Measurements from ENCODE around the gene ATP11A.

The ATP11A gene

GRCh38 chr13:112893570-112894422, 204.0 kb downstream of the ATP11A start:
- no peak for DNase-seq (ENCODE audit: low read depth)

- DNase-seq (ENCODE audit: low read depth), result no peak
Observed at GRCh38 chr13:112894423-112894672, 204.5 kb downstream of the ATP11A start.

DNA sequence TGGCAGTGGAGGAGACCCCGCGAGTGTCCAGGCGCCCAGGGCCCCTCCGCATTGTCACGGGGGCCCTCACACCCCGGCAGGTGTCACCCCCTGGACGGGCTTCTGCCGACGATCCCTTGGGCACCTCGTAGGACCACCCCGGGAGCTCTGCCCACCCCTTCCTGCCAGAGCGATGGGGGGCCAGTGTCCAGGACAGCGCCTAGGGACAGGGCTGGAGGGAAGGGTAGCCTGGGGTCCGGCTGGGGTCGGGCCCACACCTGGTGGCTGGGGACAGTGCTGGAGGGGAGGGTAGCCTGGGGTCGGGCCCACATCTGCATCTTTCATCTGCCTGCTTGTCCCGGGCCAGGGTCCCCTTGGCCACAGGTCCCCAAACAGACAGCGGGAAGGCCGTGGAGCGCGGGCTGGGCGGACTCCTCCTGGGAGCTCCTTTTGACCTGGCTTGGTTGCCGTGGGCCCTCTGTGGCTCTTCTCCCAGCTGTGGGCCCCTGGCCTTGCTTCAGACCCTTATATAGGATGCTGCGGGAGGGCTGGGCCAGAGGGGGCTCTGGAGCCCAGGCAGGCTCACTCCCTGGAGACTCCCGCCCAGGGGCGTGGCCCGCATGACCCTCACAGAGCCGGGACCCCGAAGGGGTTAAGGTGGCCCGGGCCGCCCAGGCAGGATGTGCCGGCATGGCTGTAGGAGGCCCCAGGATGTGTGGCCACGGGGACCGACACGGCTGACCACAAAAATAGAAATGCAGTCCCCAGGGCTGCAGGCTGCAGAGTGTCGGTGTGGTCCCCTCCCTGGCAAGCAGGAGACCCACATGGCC, 205.0 kb downstream of the ATP11A start:
- no peak for DNase-seq (ENCODE audit: low read depth)

GRCh38 chr13:112895521-112896465, 206.0 kb downstream of the ATP11A start:
- no peak for DNase-seq (ENCODE audit: low read depth)

- no peak for DNase-seq (ENCODE audit: low read depth)
Observed at GRCh38 chr13:112896736-112897602, 207.1 kb downstream of the ATP11A start.

DNA sequence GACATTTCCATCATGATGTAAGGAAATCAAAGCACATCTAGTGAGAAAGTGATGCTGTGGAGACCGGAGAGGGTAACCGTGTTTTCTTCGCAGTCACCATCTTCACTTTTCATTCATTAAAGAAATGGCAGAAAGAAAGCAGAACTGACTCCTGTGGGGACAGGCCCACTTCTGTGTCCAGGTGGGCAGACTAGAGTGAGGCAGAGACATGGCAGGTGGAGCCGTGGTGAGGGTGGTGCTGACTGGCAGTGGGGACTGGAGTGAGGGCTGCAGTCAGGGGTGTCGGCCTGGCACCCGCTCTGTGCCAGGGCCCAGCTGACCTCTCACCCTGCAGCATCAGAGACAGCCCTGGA, 207.7 kb downstream of the ATP11A start:
- DNase-seq (ENCODE audit: low read depth), result no peak

DNA sequence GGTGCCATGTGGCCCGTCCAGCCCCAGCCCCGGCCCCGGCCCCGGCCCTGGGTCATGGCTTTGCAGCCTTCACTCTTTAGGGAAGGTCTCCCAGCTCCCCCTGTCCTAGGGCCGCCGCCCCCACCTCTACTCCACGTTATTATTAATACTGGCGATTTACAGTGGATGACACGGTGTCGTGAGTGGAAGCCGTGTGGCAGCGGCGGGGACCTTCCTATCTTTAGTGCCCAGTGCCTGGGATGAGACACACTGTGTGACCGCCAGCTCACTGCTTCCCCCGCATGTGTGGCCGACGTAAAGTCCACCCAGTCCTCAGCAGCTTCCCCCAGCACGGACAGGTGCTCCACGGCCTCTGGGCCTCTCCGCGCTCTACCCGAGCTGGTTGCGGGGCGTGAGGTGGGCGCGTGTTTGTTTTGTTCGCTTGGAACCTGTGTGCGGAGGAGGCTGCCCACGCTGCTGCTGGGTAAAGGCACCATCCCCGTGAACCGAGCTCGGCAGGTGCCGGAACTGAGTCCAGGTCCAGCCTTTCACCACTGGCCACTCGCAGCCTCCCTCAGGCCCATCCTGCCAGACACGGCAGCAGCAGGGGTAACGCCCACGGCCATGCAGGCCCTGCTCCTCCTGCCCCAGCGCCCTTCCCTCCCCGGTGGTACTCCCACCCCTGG, 208.2 kb downstream of the ATP11A start:
- no peak for DNase-seq (ENCODE audit: low read depth)

DNA sequence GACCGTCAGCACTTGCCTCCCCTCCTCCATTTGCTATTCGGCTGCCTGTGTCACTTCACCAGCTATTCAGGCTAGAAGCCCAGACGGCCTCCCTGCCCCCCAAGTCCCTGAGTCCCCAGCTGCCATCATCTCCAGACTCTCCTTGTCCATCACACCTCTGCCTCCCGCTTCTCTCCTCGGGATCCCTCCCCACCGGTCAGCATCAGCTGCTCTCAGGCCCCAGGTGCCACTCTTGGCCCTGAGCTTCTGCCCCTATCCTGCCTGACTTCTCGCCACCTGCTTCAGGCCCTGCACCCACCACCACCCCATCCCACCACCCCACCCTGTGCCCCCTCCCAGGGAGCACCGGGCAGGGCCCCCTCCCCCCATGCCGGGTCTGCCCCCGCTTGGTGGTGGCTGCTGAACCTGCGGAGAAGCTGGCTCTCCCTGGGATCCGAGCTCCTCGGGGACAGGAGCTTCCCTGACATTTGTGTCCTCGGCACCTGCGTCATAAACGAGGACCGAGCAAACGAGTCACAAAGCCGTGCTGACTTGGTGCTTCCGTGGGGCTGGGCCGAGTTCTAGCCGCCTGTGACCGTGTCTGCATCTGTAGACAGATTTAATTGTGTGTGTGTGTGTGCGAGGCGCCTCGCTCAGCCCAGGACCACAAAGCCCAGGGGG, 208.9 kb downstream of the ATP11A start:
- no peak for DNase-seq (ENCODE audit: low read depth)

DNA sequence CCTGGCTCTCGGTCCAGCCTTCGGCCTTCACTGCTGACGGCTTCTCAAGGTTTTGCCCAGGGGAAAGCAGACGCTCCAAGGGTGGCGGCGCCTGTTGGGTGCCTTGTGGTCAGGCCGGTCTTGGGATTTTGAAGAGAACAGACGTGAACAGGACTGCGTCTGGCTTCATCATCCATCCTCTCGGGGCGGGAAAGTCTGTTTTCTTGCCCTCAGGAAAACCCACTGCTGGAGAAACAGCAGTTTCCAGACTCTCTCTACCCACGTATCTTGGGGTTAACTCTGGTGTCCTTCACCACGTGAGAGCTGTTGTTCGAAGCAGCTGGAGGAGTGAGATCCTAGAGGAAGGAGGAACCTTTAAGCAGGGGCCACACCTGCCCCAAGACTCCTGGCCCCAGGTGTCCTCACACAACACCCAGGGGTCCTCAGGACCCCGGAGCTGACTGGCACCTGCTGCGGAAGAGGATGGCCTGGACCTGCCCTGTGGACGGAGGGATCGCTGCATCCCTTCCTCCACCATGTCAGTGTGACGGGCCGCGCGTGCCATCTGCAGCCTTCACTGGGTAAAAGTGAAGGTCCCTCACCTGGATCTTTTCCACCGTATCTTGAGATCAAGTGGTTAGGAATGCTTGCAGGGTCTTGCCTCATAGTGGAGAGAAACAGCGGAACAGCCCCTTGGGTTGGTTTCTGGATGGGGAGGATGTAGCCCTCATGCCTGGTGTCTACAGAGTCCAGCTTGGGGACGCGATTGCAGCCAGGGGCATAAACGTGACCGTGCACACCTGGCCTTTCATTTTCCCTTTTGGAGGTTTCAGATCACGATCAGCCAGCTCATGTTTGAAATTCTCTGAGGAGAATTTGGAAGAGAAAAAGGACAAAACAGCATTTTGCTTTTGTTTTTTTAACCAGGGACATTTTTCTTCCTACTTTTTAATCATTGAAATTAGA, 209.7 kb downstream of the ATP11A start:
- DNase-seq (ENCODE audit: low read depth), result no peak

DNA sequence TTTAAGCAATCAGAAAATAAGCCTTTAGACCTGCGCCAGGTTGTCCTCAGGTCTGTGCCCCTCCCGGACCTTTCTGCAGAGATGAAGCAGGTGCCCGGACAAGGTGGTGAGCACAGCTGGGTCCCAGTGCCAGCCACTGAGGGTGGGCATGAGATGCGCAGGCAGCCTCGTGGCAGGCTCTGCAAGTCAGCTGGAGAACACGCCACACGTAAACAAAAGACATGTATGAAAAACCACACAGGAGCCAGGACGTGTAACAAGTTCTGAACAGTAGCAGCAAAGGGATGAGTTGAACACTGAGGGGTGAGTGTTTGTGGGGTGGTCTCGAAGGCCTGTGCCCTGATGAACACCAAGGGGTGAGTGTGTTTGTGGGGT, 210.4 kb downstream of the ATP11A start:
- DNase-seq (ENCODE audit: low read depth), result no peak

- no peak for DNase-seq (ENCODE audit: low read depth)
Observed at GRCh38 chr13:112900691-112901091, 210.9 kb downstream of the ATP11A start.

- no peak for DNase-seq (ENCODE audit: low read depth)
Observed at GRCh38 chr13:112902101-112902651, 212.3 kb downstream of the ATP11A start.

GRCh38 chr13:112902669-112903068, 212.8 kb downstream of the ATP11A start:
- no peak for DNase-seq (ENCODE audit: low read depth)

DNA sequence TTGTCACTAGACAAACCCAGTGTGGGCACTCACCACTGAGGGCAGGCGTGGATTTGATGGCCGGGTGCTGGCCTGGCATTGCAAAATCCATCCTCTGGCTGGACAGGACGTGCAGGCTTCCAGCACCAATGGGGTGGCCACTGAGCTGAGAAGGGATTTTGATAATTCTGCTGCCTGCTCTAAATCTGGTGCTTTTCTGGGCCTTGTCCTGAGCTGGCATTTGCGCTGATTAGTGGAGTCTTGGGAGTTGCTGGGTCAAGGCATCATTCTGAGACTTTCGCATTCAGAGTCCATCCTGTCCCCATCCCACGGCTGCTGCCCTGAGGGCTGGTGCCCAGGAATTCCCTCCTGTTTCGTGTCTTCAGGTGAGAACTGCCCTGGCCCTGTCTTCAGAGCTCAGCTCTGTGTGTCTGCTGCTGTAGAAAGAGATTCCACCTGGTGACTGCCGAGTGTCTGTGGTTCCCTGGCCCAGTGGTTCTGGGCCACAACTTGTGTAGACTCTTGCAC, 213.3 kb downstream of the ATP11A start:
- DNase-seq (ENCODE audit: low read depth), result no peak

DNA sequence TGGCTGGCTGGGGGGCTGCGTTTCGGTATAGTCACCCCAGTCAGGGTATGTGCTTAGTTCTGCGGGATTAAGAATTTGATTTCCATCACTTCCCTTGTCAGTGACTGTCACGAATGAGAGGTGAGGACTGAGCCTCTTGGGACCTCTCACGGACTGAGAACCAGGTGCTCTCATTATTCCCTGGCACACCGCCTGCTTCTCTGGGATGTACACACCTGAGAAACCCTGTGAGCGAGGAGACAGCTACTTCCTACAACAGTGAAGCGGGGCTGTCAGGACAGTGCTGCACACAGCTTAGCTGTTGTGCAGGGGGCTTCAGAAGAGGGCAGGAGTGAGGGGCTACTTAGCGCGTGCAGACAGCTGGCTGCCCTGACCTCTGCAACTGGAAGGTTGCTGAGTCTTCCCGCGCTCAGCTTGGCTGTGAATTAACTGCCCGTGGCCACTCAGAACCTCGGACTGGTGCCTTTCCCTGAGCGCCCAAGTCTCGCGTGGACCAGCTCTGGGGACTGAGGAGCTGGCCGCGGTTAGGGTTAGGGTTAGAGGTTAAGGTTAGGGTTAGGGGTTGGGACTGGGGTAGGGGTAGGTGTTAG, 213.9 kb downstream of the ATP11A start:
- no peak for DNase-seq (ENCODE audit: low read depth)

- no peak for DNase-seq (ENCODE audit: low read depth)
Observed at GRCh38 chr13:112904436-112904960, 214.7 kb downstream of the ATP11A start.

DNA sequence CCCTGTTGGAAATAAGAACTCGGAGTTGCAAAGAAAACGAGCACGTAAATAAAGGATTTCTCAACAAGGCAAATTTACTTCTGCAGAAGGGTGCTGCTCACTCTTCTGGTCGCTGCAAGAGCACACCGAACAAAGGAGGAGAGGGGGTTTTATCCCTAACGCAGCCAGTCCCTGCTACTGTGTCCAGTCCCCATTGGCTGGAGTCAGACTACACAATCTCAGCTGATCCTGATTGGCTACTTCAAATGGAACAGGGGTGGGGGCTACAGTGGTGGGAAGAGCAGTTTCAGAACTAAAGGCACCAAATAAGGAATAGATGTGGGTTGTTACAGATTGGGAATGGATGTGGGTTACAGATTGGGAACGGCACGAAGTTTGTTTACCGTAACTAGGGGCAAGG, 215.2 kb downstream of the ATP11A start:
- DNase-seq (ENCODE audit: low read depth), result no peak

GRCh38 chr13:112905619-112905989, 215.8 kb downstream of the ATP11A start:
- no peak for DNase-seq (ENCODE audit: low read depth)
